IMR-90 (cell line): ENCODE results near the gene POLR3GL. TPM values are rescaled to one million over a fixed set of nuclear protein-coding genes. Genes with fewer than 3 reads are reported as not detected.
A peak's percentile ranks its signal among the peaks of the same experiment; 100 is the strongest.

ENCODE experiments used
- ATAC-seq: fragments of 200-7000 bp; cut with Tn5 transposase; 2 replicates; pipeline ENCODE4 v1.9.1; 2020; ENCODE audit warnings: low read depth, mild to moderate bottlenecking, moderate library complexity
- BruUV-seq: library from RNA; stranded (reverse); fragments of 400-500 nt; replicated peaks from 2 replicates; lab custom pipeline; 2021; lab: Mats Ljungman, UMichigan
- CTCF ChIA-PET: fragments of 300-600 bp; formaldehyde crosslinking; extraction: SDS; loops from one replicate; lab custom pipeline; 2021; ENCODE audit warnings: antibody characterized with exemption; lab: Yijun Ruan, JAX
- POLR2A ChIA-PET: fragments of 300-600 bp; sonication (Branson Sonifier 250); formaldehyde crosslinking; loops from one replicate; lab custom pipeline; 2022; ENCODE audit warnings: antibody characterized with exemption; ENCODE audit not compliant: unreplicated experiment; lab: Charles Lee
- DNase-seq: peaks from one replicate; pipeline ENCODE4 v3.0.0; 2013
- H2AFZ ChIP-seq: replicated peaks from 2 replicates; pipeline ENCODE3; 2013; ENCODE audit warnings: low read length, mild to moderate bottlenecking; ENCODE audit not compliant: poor library complexity
- H2AK5ac ChIP-seq: 2 replicates; pipeline ENCODE4 v1.6.1; 2013; ENCODE audit warnings: low read depth, low read length, inconsistent platforms
- H2AK9ac ChIP-seq: replicated peaks from 2 replicates; pipeline ENCODE3; 2013; ENCODE audit warnings: mild to moderate bottlenecking, low read depth, low read length, moderate library complexity; ENCODE audit not compliant: poor library complexity
- H2BK120ac ChIP-seq: 2 replicates; pipeline ENCODE4 v1.6.1; 2013; ENCODE audit warnings: low read depth, low read length, inconsistent platforms
- H2BK15ac ChIP-seq: 3 replicates; pipeline ENCODE4 v1.6.1; 2013; ENCODE audit warnings: low read depth, low read length, inconsistent platforms
- H2BK20ac ChIP-seq: 2 replicates; pipeline ENCODE4 v1.6.1; 2013; ENCODE audit warnings: low read depth, mild to moderate bottlenecking, inconsistent platforms, low read length, moderate library complexity
- H2BK5ac ChIP-seq: 2 replicates; pipeline ENCODE4 v1.6.1; 2013; ENCODE audit warnings: mild to moderate bottlenecking, low read depth, low read length, inconsistent platforms; ENCODE audit not compliant: poor library complexity, severe bottlenecking
- H3K14ac ChIP-seq: replicated peaks from 2 replicates; pipeline ENCODE4 v1.6.1; 2013; ENCODE audit warnings: low read depth, low read length, inconsistent platforms
- H3K18ac ChIP-seq: 2 replicates; pipeline ENCODE4 v1.6.1; 2013; ENCODE audit warnings: low read depth, low read length, control low read depth
- H3K23ac ChIP-seq: 2 replicates; pipeline ENCODE4 v1.6.1; 2013; ENCODE audit warnings: low read depth, low read length, inconsistent platforms
- H3K27ac ChIP-seq: 2 replicates; pipeline ENCODE4 v1.5.1; 2013; ENCODE audit warnings: mild to moderate bottlenecking, control low read depth, low read length; ENCODE audit not compliant: insufficient read depth
- H3K27me3 ChIP-seq: 2 replicates; pipeline ENCODE4 v1.6.1; 2013; ENCODE audit warnings: low read length; ENCODE audit not compliant: control insufficient read depth, insufficient read depth
- H3K36me3 ChIP-seq: 2 replicates; pipeline ENCODE4 v1.6.1; 2013; ENCODE audit warnings: low read length, mixed read lengths; ENCODE audit not compliant: control insufficient read depth, insufficient read depth
- H3K4ac ChIP-seq: 2 replicates; pipeline ENCODE4 v1.6.1; 2013; ENCODE audit warnings: low read depth, low read length, inconsistent platforms
- H3K4me1 ChIP-seq: 2 replicates; pipeline ENCODE4 v1.6.1; 2013; ENCODE audit warnings: low read length, mixed read lengths; ENCODE audit not compliant: control insufficient read depth, insufficient read depth
- H3K4me2 ChIP-seq: 2 replicates; pipeline ENCODE4 v1.6.1; 2013; ENCODE audit warnings: low read depth, mild to moderate bottlenecking, control low read depth, low read length, moderate library complexity
- H3K4me3 ChIP-seq: 2 replicates; pipeline ENCODE4 v1.5.1; 2013; ENCODE audit warnings: low read depth, mild to moderate bottlenecking, control low read depth, low read length, moderate library complexity; ENCODE audit not compliant: insufficient read depth
- H3K56ac ChIP-seq: 2 replicates; pipeline ENCODE4 v1.6.1; 2013; ENCODE audit warnings: low read length, inconsistent platforms; ENCODE audit not compliant: insufficient read depth; ENCODE audit errors: extremely low read depth
- H3K79me1 ChIP-seq, 2 experiments: 2 replicates each; pipeline ENCODE4 v1.6.1; 2013; ENCODE audit warnings: low read length in 2 of 2, inconsistent platforms in 1 of 2, low read depth in 1 of 2
- H3K9ac ChIP-seq: 2 replicates; pipeline ENCODE4 v1.6.1; 2013; ENCODE audit warnings: low read depth, low read length, control low read depth
- H3K9me1 ChIP-seq: 2 replicates; pipeline ENCODE4 v1.6.1; 2013; ENCODE audit warnings: low read length, inconsistent platforms; ENCODE audit not compliant: insufficient read depth
- H3K9me3 ChIP-seq: 2 replicates; pipeline ENCODE4 v1.6.1; 2013; ENCODE audit warnings: low read length; ENCODE audit not compliant: control insufficient read depth, insufficient read depth
- H4K20me1 ChIP-seq: 2 replicates; pipeline ENCODE4 v1.6.1; 2013; ENCODE audit warnings: low read length, inconsistent platforms; ENCODE audit not compliant: insufficient read depth
- H4K5ac ChIP-seq: 2 replicates; pipeline ENCODE4 v1.6.1; 2013; ENCODE audit warnings: mild to moderate bottlenecking, low read depth, low read length, control low read depth
- H4K8ac ChIP-seq, 2 experiments: 2 replicates each; pipeline ENCODE4 v1.6.1; 2013; ENCODE audit warnings: low read depth in 2 of 2, low read length in 2 of 2, control low read depth in 1 of 2, inconsistent platforms in 1 of 2
- H4K91ac ChIP-seq: 2 replicates; pipeline ENCODE4 v1.6.1; 2013; ENCODE audit warnings: low read depth, low read length, inconsistent platforms; ENCODE audit not compliant: insufficient read depth
- BHLHE40 ChIP-seq: fragments of 150-350 bp; IDR thresholded peaks from 2 replicates; pipeline ENCODE4 v1.6.1; 2016; ENCODE audit warnings: mild to moderate bottlenecking, low read depth, low read length
- FOS ChIP-seq: fragments of 150-350 bp; IDR thresholded peaks from 2 replicates; pipeline ENCODE4 v1.6.1; 2016; ENCODE audit warnings: low read depth, low read length
- MAZ ChIP-seq: IDR thresholded peaks from 2 replicates; pipeline ENCODE4 v1.6.1; 2012; ENCODE audit warnings: low read depth, mild to moderate bottlenecking, low read length, improper control_type of control experiment, moderate library complexity, borderline replicate concordance
- MXI1 ChIP-seq: IDR thresholded peaks from 2 replicates; pipeline ENCODE4 v1.6.1; 2012; ENCODE audit warnings: low read depth, mild to moderate bottlenecking, low read length, moderate library complexity, borderline replicate concordance
- NFE2L2 ChIP-seq: fragments of 150-350 bp; IDR thresholded peaks from 2 replicates; pipeline ENCODE4 v1.6.1; 2016; ENCODE audit warnings: low read depth, mild to moderate bottlenecking, low read length
- POLR2A ChIP-seq: IDR thresholded peaks from 2 replicates; pipeline ENCODE4 v1.6.1; 2012; ENCODE audit warnings: mild to moderate bottlenecking, low read depth, low read length
- RCOR1 ChIP-seq: IDR thresholded peaks from 2 replicates; pipeline ENCODE4 v1.6.1; 2012; ENCODE audit warnings: mild to moderate bottlenecking, low read length, improper control_type of control experiment; ENCODE audit not compliant: insufficient replicate concordance
- WGBS, 2 experiments: methylation state at CpG; one replicate each; pipeline versions ENCODE4 v1.1.5 to v1.1.7; 2013; ENCODE audit warnings: missing lambda C conversion rate in 2 of 2; ENCODE audit not compliant: insufficient read length in 1 of 2; ENCODE audit errors: extremely low coverage in 2 of 2; 5-methylcytosine and 5-hydroxymethylcytosine counted together
- dilution Hi-C: fragments of 300-500 bp; cut with HindIII; formaldehyde crosslinking; loops from one replicate; pipeline ENCODE4 v1.14.3; 2018; ENCODE audit warnings: low sequenced_read_pairs; ENCODE audit not compliant: unreplicated experiment
- in situ Hi-C: fragments of 300-500 bp; cut with MboI; formaldehyde crosslinking; loops from 3 replicates; pipeline ENCODE4 v1.14.3; 2019; ENCODE audit warnings: low sequenced_read_pairs, inconsistent platforms, mixed read lengths
- intact Hi-C: fragments of 100-400 bp; cut with micrococcal nuclease; formaldehyde crosslinking; loops from 2 replicates; pipeline ENCODE4 v1.10.0; 2022
- polyA plus RNA-seq, 3 experiments: library from polyadenylated mRNA; depleted of rRNA; stranded (reverse); fragments of >200 nt; gene quantifications; 2 replicates each; pipeline ENCODE4 v1.2.3, GENCODE V29; 2012; ENCODE audit warnings: low replicate concordance in 1 of 3
- total RNA-seq: library from RNA; depleted of rRNA; stranded (reverse); fragments of >200 nt; gene quantifications from 2 replicates; pipeline ENCODE4 v1.2.3, GENCODE V29; 2012

Gene POLR3GL
- total and polyA plus RNA-seq, 2 of the 4 experiments (the other 2 are of a cell fraction) = 7.9 to 16.3 TPM

GRCh38 chr1:145956781-145957442, 7.6 kb upstream of the POLR3GL start (continued):
- no peak for TF ChIP-seq FOS
- TF ChIP-seq NFE2L2 = no peak

- 4% methylated on average over 11 of the region's 60 CpGs; no CpG with 5 or more reads in 1 of the 2 experiments for WGBS, 2 experiments
- ChIA-PET CTCF (interaction anchor here (0.8 to 1.2 kb wide), 2 partner anchors 66 to 98 kb away, joined by 3 to 4 read pairs; partner anchors contain the start of gene PIAS3), POLR2A (interaction anchor here (0.5 to 0.8 kb wide), 3 partner anchors 12 to 99 kb away, joined by 3 to 6 read pairs (median 3); partner anchors contain the start of gene PIAS3)
- peak within 1 kb of the TSS; percentile 94 for H3K27ac ChIP-seq
- peak within 1 kb of the TSS; percentile 81; the same call in 1 of the 2 replicates for H3K23ac ChIP-seq
- H2BK120ac ChIP-seq = peak within 1 kb of the TSS; percentile 63; the same call in 1 of the 2 replicates
- peak within 1 kb of the TSS; percentile 98 for H2BK5ac ChIP-seq
- H3K4me1 ChIP-seq = peaks cover 18% of the 10 kb centered on the region
- peak within 1 kb of the TSS; percentile 99 for H3K4me2 ChIP-seq
- no peaks in the 10 kb centered on the region for H3K36me3 ChIP-seq
- dilution Hi-C loops = no loop called here
- DNase-seq (peak; percentile 96), ATAC-seq (peak; percentile 85)
- H3K4ac ChIP-seq = peak within 1 kb of the TSS; percentile 90
- peak within 1 kb of the TSS; percentile 55 for H3K18ac ChIP-seq
- H3K79me1 ChIP-seq = peaks cover 21 to 66% of the 10 kb centered on the region in 2 experiments
- H4K5ac ChIP-seq = peak within 1 kb of the TSS; percentile 31
- H2BK20ac ChIP-seq = no peak within 1 kb of the TSS
- peak within 1 kb of the TSS; percentile 88; the same call in 1 of the 2 replicates for H4K91ac ChIP-seq
- no TSS peak for BruUV-seq
- peak within 1 kb of the TSS; percentile 8 to 89 for H4K8ac ChIP-seq
- peak within 1 kb of the TSS; percentile 95 for H2AFZ ChIP-seq
- peak within 1 kb of the TSS; percentile 7; the same call in 1 of the 3 replicates for H2BK15ac ChIP-seq
- peak within 1 kb of the TSS; percentile 82 for H3K14ac ChIP-seq
- H3K27me3 ChIP-seq = no peaks in the 10 kb centered on the region
- TF ChIP-seq NFE2L2 (peak; percentile 8; the same call in 1 of the 2 replicates), POLR2A (peak; percentile 86), RCOR1 (no peak), MAZ (peak; percentile 67; the same call in 1 of the 2 replicates), FOS (no peak), MXI1 (peak; percentile 75; the same call in 1 of the 2 replicates), BHLHE40 (peak; percentile 67)
- no peaks in the 10 kb centered on the region for H3K9me3 ChIP-seq
- peak within 1 kb of the TSS; percentile 63 for H2AK5ac ChIP-seq
- intact Hi-C loops = loop anchor here (2.0 to 10.0 kb wide), 3 partner anchors 31 to 100 kb away; partner anchors contain the start of genes PIAS3 and RBM8A
- H4K20me1 ChIP-seq = peaks cover 15% of the 10 kb centered on the region; the same call in 1 of the 2 replicates
- peak within 1 kb of the TSS; percentile 68 for H3K4me3 ChIP-seq
- H3K9me1 ChIP-seq = peaks cover 17% of the 10 kb centered on the region
- peak within 1 kb of the TSS; percentile 98 for H2AK9ac ChIP-seq
- H3K56ac ChIP-seq = peak within 1 kb of the TSS; percentile 74
- in situ Hi-C loops = no loop called here
- peak within 1 kb of the TSS; percentile 87 for H3K9ac ChIP-seq
These were observed 6.8 kb upstream of the POLR3GL start, which contains the start of gene LIX1L for GRCh38 chr1:145957443-145958319. Gene LIX1L (minus strand): TSS chr1:145958017. CDS start chr1:145957927, 90 bp downstream.
